ENCODE data around the gene IFITM2. TPM values are rescaled to one million over a fixed set of nuclear protein-coding genes. Genes with fewer than 3 reads are reported as not detected.
A peak's percentile ranks its signal among the peaks of the same experiment; 100 is the strongest.

IFITM2 gene
- total and polyA plus RNA-seq, 2 of the 13 experiments (the other 11 are each of a cell fraction or from before 2014, with no cell fraction given) = 13.8 to 267 TPM

GRCh38 chr11:288478-289397, 18.9 kb upstream of the IFITM2 start, which contains the start of gene PGGHG (continued):
- no peak for TF ChIP-seq ZNF280D (CRISPR knock-in tag; IDR thresholded peaks at IDR 0.05)
- TF ChIP-seq, protein P1, sequence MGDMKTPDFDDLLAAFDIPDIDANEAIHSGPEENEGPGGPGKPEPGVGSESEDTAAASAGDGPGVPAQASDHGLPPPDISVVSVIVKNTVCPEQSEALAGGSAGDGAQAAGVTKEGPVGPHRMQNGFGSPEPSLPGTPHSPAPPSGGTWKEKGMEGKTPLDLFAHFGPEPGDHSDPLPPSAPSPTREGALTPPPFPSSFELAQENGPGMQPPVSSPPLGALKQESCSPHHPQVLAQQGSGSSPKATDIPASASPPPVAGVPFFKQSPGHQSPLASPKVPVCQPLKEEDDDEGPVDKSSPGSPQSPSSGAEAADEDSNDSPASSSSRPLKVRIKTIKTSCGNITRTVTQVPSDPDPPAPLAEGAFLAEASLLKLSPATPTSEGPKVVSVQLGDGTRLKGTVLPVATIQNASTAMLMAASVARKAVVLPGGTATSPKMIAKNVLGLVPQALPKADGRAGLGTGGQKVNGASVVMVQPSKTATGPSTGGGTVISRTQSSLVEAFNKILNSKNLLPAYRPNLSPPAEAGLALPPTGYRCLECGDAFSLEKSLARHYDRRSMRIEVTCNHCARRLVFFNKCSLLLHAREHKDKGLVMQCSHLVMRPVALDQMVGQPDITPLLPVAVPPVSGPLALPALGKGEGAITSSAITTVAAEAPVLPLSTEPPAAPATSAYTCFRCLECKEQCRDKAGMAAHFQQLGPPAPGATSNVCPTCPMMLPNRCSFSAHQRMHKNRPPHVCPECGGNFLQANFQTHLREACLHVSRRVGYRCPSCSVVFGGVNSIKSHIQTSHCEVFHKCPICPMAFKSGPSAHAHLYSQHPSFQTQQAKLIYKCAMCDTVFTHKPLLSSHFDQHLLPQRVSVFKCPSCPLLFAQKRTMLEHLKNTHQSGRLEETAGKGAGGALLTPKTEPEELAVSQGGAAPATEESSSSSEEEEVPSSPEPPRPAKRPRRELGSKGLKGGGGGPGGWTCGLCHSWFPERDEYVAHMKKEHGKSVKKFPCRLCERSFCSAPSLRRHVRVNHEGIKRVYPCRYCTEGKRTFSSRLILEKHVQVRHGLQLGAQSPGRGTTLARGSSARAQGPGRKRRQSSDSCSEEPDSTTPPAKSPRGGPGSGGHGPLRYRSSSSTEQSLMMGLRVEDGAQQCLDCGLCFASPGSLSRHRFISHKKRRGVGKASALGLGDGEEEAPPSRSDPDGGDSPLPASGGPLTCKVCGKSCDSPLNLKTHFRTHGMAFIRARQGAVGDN (CRISPR knock-in tag; IDR thresholded peaks at IDR 0.05) = peak; percentile 55; the same call in 1 of the 2 replicates

GRCh38 chr11:289398-289711, 18.3 kb upstream of the IFITM2 start:
- TF ChIP-seq KLF15 (CRISPR knock-in tag; IDR thresholded peaks at IDR 0.05; ENCODE audit: borderline replicate concordance) = no peak
- Histone ChIP-seq H3K9ac (ENCODE audit: insufficient read depth, low read depth, low read length) (peak overlapping the region; percentile 55; the same call in 1 of the 2 replicates), H2AFZ (ENCODE audit: low read length) (no peak overlapping the region), H3K9me3 (ENCODE audit: low read length) (no peaks in the 10 kb centered on the region), H3K27me3 (ENCODE audit: control insufficient read depth in 1 of 2, insufficient read depth in 2 of 2, low read length in 2 of 2) (peaks cover 5 to 39% of the 10 kb centered on the region in 2 experiments; a peak in 4 of 5 replicates), H3K36me3 (replicated peaks in 1 of 2; ENCODE audit: control insufficient read depth in 1 of 2, insufficient read depth in 2 of 2, low read length in 2 of 2) (0 out of 5 replicates have a peak, but pooled peaks cover 0 to 2% of the 10 kb centered on the region in 2 experiments), H3K79me2 (ENCODE audit: insufficient read depth, low read length) (no peaks in the 10 kb centered on the region), H4K20me1 (ENCODE audit: insufficient read depth, low read length) (no peaks in the 10 kb centered on the region), H3K4me1 (ENCODE audit: insufficient read depth, low read length) (peaks cover 34% of the 10 kb centered on the region), H3K4me2 (ENCODE audit: low read depth, low read length) (peak overlapping the region; percentile 72), H3K27ac (ENCODE audit: extremely low read length, insufficient read depth, low read length) (no peak overlapping the region), H3K4me3 (replicated peaks in 1 of 3; ENCODE audit: insufficient read depth in 1 of 3, low read depth in 2 of 3, low read length in 3 of 3) (peak overlapping the region in 2 of 3 experiments; percentile 57 to 58; a peak in 4 of 6 replicates)
- WGBS (ENCODE audit: low lambda C conversion rate) = 44% methylated on average over 4 of the region's 14 CpGs
- no TSS peak for BruUV-seq (replicated peaks)
- ChIA-PET POLR2A (no interaction called here), CTCF (ENCODE audit: low intra/inter-chr PET ratio, low total read pairs) (no interaction called here)
- FAIRE-seq (no peak), DNase-seq (ENCODE audit: low spot score) (no peak), ATAC-seq (no peak)
- in situ Hi-C loops (cut with HindIII; ENCODE audit: extremely low pct_ligation_motif_present, low pct_unique_long_range_greater_than_20kb) = no loop called here
- intact Hi-C loops (cut with micrococcal nuclease; ENCODE audit: unreplicated experiment) = no loop called here

Measured in HepG2 (cell line).